ENCODE results near the gene SCARB1.

The SCARB1 gene

GRCh38 chr12:124733086-124733485, 130.6 kb downstream of the SCARB1 start:
- no peak for DNase-seq (ENCODE audit: low read depth in 3 of 3)

- DNase-seq (ENCODE audit: low read depth in 3 of 3): no peak
Observed at GRCh38 chr12:124732275-124733075, 131.2 kb downstream of the SCARB1 start.

GRCh38 chr12:124731869-124732268, 131.8 kb downstream of the SCARB1 start:
- DNase-seq (ENCODE audit: low read depth in 3 of 3): no peak

- no peak for DNase-seq (ENCODE audit: low read depth in 3 of 3)
Observed at GRCh38 chr12:124730455-124730932, 133.2 kb downstream of the SCARB1 start.

- DNase-seq (ENCODE audit: low read depth in 3 of 3): no peak
Observed at GRCh38 chr12:124727922-124728321, 135.7 kb downstream of the SCARB1 start.

- no peak for DNase-seq (ENCODE audit: low read depth in 3 of 3)
Observed at GRCh38 chr12:124727264-124727800, 136.3 kb downstream of the SCARB1 start.

All from stimulated activated CD4-positive, alpha-beta T cell treated with anti-CD3 and anti-CD28 coated beads, TNF-alpha, amount 100 ng/mL, for 4 hours (primary cell).